Ovary (tissue), 9 donors: Measurements from ENCODE around the gene CXADR. TPM values are rescaled to one million over a fixed set of nuclear protein-coding genes. Genes with fewer than 3 reads are reported as not detected.

ENCODE experiments used
- DNase-seq, 5 donors: peaks; one replicate each; pipeline ENCODE4 v3.0.0-alpha.2; 2019 to 2020
- H3K27ac ChIP-seq, 2 donors: fragments of 200-600 bp; one replicate each; pipeline versions ENCODE4 v1.5.1 to v1.8.0; 2019 to 2022
- H3K27me3 ChIP-seq: fragments of 200-600 bp; one replicate; pipeline ENCODE4 v1.8.0; 2022
- H3K36me3 ChIP-seq: fragments of 200-600 bp; sonication (generic); one replicate; pipeline ENCODE4 v1.5.1; 2019
- H3K4me1 ChIP-seq: one replicate; pipeline ENCODE4 v1.8.1; 2013; ENCODE audit warnings: mild to moderate bottlenecking, moderate library complexity; ENCODE audit not compliant: insufficient read depth
- H3K4me3 ChIP-seq: fragments of 200-600 bp; sonication (generic); one replicate; pipeline ENCODE4 v1.5.1; 2017
- H3K9me3 ChIP-seq, 2 donors: fragments of 200-600 bp in 1 of 2; sonication (generic) in 1 of 2; one replicate each; pipeline versions ENCODE4 v1.5.1 to v1.8.1; 2013 to 2019; ENCODE audit warnings: mild to moderate bottlenecking in 1 of 2, moderate library complexity in 1 of 2
- CTCF ChIP-seq, 3 donors: fragments of 450-650 bp in 2 of 3; fragments of 200-600 bp in 1 of 3; IDR thresholded peaks; one replicate each; pipeline versions ENCODE4 v1.5.1 to v1.8.0; 2016 to 2022; ENCODE audit warnings: antibody characterized with exemption in 3 of 3, mild to moderate bottlenecking in 1 of 3
- EP300 ChIP-seq: sonication (generic); formaldehyde crosslinking; IDR thresholded peaks from one replicate; pipeline ENCODE4 v1.6.1; 2017; ENCODE audit warnings: antibody characterized with exemption
- POLR2A ChIP-seq: fragments of 450-650 bp; IDR thresholded peaks from one replicate; pipeline ENCODE4 v1.6.1; 2017; ENCODE audit warnings: antibody characterized with exemption, mild to moderate bottlenecking, moderate library complexity
- WGBS, 3 donors: extraction: QIAGEN DNeasy Blood & Tissue Kit in 1 of 3; methylation state at CpG; one replicate each; pipeline versions ENCODE4 v1.1.5 to v1.1.7; 2013 to 2017; 5-methylcytosine and 5-hydroxymethylcytosine counted together
- intact Hi-C, 4 donors: fragments of 100-400 bp; cut with DNase I; formaldehyde crosslinking; loops; one replicate each; pipeline versions ENCODE4 v1.11.0 to v1.15.1; 2022 to 2023
- polyA plus RNA-seq, 2 donors: library from polyadenylated mRNA; stranded (reverse); fragments of 200-250 nt in 1 of 2; fragments of 350-450 nt in 1 of 2; fragmentation: Illumina TruSeq in 1 of 2; extraction: RNeasy Lipid Tissue Mini Kit (QIAGEN cat#74804) in 1 of 2; gene quantifications; one replicate each; pipeline ENCODE4 v1.2.3, GENCODE V29; 2013 to 2014
- total RNA-seq, 7 donors: library from RNA; depleted of rRNA in 2 of 7; stranded (reverse); fragments of >200 nt in 2 of 7; fragmentation: NEBNext Ultra II Directional in 3 of 7; extraction: Animal tissue kit (Norgen Biotek cat#: 25700) in 3 of 7; gene quantifications; one replicate each; pipeline versions ENCODE4 v1.1.0 to v1.2.4, GENCODE V29; 2016 to 2023
- donor health status: DM: no; HTN: no; CAD: no; lungs with moderate emphysema.
- donor health status: DM: no; HTN: no; CAD: no.
- donor health status: Bipolar disorder and iron deficiency.
- donor health status: DM: yes; HTN: yes; CAD: no.
- donor health status: DM: no; HTN: no; CAD: no.
- donor health status: DM: yes; HTN: yes; CAD: no.

The CXADR gene
- total and polyA plus RNA-seq, 9 donors, result 0.13 to 40.7 (median 1.4) TPM

DNA sequence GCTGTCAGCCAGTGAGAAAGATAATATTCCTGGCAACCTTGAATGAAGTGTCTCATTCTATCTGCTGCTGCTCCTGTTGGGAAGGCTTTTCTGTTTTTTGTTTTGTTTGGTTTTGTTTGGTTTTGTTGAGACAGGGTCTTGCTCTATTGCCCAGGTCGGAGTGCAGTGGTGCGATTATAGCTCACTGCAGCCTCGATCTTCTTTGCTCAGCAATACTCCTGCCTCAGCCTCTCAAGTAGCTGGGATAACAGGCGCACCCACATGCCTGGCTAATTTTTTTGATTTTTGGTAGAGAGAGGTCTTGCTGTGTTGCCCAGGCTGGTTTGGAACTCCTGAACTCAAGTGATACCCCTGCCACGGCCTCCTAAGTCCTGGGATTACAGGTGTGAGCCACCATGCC lies 62.2 kb downstream of the CXADR start:
- Histone ChIP-seq H3K9me3 (no peaks in the 10 kb centered on the region), H3K4me3 (no peak overlapping the region), H3K4me1 (no peaks in the 10 kb centered on the region), H3K36me3 (no peaks in the 10 kb centered on the region), H3K27me3 (no peaks in the 10 kb centered on the region), H3K27ac (no peak overlapping the region)
- WGBS, 3 donors, result 88 to 94% (median 94%) methylated on average over 5 of the region's 5 CpGs
- no peak for DNase-seq
- intact Hi-C loops, result loop anchor here in 1 of 4 donors (10.0 kb wide), 1 partner anchor 180 kb away; no protein-coding TSS in a partner anchor
- TF ChIP-seq CTCF (IDR thresholded peaks at IDR 0.05) (no peak), POLR2A (no peak), EP300 (no peak)

GRCh38 chr21:17576080-17576835 lies 63.4 kb downstream of the CXADR start:
- 41 to 46% (median 42%) methylated on average over 5 of the region's 5 CpGs for WGBS, 3 donors

DNA sequence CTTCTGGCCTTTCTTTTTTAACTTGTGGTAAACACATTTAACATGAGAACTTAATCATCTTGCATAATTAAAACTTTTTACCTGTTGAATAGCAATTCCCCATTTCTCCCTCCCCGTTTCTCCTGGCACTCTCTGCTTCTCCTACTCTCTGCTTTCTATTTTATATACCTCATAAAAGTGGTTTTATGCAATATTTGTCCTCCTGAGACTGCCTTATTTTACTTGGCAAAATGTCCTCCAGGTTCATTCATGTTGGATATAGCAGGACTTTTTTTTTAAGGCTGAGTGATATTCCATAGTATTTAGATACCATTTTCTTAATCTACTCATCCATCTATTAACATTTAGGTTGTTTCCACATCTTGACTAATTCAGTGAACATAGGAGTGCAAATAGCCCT lies 64.9 kb downstream of the CXADR start:
- Histone ChIP-seq H3K4me3 (no peak overlapping the region), H3K36me3 (no peaks in the 10 kb centered on the region), H3K27ac (no peak overlapping the region), H3K27me3 (no peaks in the 10 kb centered on the region), H3K9me3 (no peaks in the 10 kb centered on the region), H3K4me1 (no peaks in the 10 kb centered on the region)
- intact Hi-C loops, result loop anchor here in 1 of 4 donors (10.0 kb wide), 1 partner anchor 183 kb away; no protein-coding TSS in a partner anchor
- WGBS, 3 donors, result 90 to 96% (median 93%) methylated on average over 1 of the region's 1 CpG
- TF ChIP-seq POLR2A (no peak), EP300 (no peak), CTCF (IDR thresholded peaks at IDR 0.05) (no peak)
- DNase-seq, result no peak

More at GRCh38 chr21:17576080-17576835, 63.4 kb downstream of the CXADR start:
- Histone ChIP-seq H3K4me3 (no peak overlapping the region), H3K4me1 (no peaks in the 10 kb centered on the region), H3K27ac (no peak overlapping the region), H3K27me3 (no peaks in the 10 kb centered on the region), H3K36me3 (no peaks in the 10 kb centered on the region), H3K9me3 (no peaks in the 10 kb centered on the region)
- no peak for DNase-seq
- TF ChIP-seq EP300 (no peak), CTCF (IDR thresholded peaks at IDR 0.05) (no peak), POLR2A (no peak)
- intact Hi-C loops, result loop anchor here in 1 of 4 donors (10.0 kb wide), 1 partner anchor 181 kb away; no protein-coding TSS in a partner anchor

DNA sequence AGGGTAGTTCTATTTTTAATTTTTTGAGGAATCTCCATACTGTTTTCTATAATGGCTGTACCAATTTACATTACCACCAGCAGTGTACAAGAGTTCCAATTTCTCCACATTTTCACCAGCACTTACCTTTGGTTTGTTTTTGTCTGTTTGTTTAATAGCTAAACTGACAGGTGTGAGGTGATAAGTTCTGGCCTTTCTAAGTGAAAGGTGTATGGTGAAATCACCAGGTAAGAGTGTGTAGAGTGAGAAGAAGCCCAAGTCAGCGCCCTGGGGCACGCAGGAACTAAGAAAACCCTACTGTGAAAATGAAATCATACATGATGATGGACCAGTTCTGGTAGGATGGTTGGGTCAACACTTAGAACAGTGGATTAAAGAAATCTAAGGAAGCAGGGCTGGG lies 65.3 kb downstream of the CXADR start:
- intact Hi-C loops, result loop anchor here in 1 of 4 donors (10.0 kb wide), 1 partner anchor 183 kb away; no protein-coding TSS in a partner anchor
- Histone ChIP-seq H3K4me3 (no peak overlapping the region), H3K27me3 (no peaks in the 10 kb centered on the region), H3K4me1 (no peaks in the 10 kb centered on the region), H3K9me3 (no peaks in the 10 kb centered on the region), H3K36me3 (no peaks in the 10 kb centered on the region), H3K27ac (no peak overlapping the region)
- TF ChIP-seq EP300 (no peak), POLR2A (no peak), CTCF (IDR thresholded peaks at IDR 0.05) (no peak)
- no peak for DNase-seq
- whole genome bisulfite sequencing, 3 donors, result 96 to 97% (median 96%) methylated on average over 2 of the region's 2 CpGs
